Stimulated activated naive CD8-positive, alpha-beta T cell treated with anti-CD3 and anti-CD28 coated beads, Interleukin-15, amount 100 ng/mL, for 72 hours (primary cell): Measurements from ENCODE around the gene DRICH1.
A peak's percentile ranks its signal among the peaks of the same experiment; 100 is the strongest.
"Not testable (repeated sequence)": the region's sequence is repeated elsewhere in the genome, so short reads cannot be mapped to it uniquely, and the experiment has no call there.

Experiments
- ATAC-seq: fragments of 150-1000 bp; cut with Tn5 transposase; 2 replicates; pipeline ENCODE4 v1.10.0; 2021; ENCODE audit warnings: mild to moderate bottlenecking, moderate library complexity
- DNase-seq, 2 donors: peaks; one replicate each; pipeline ENCODE4 v3.0.0; 2021 to 2022
- H3K27ac Mint-ChIP-seq, 2 donors: one replicate each; pipeline ENCODE4 v1.8.0; 2022; ENCODE audit warnings: mild to moderate bottlenecking in 2 of 2, mixed read lengths in 2 of 2, moderate library complexity in 2 of 2
- H3K27me3 Mint-ChIP-seq: one replicate; pipeline ENCODE4 v1.8.0; 2022; ENCODE audit warnings: mixed read lengths
- H3K4me1 Mint-ChIP-seq: one replicate; pipeline ENCODE4 v1.8.0; 2022; ENCODE audit warnings: mild to moderate bottlenecking, mixed read lengths
- H3K4me3 Mint-ChIP-seq, 2 donors: one replicate each; pipeline ENCODE4 v1.8.0; 2022; ENCODE audit warnings: mild to moderate bottlenecking in 2 of 2, mixed read lengths in 2 of 2, moderate library complexity in 1 of 2
- H3K9me3 Mint-ChIP-seq, 2 donors: one replicate each; pipeline ENCODE4 v1.8.0; 2022; ENCODE audit warnings: mixed read lengths in 2 of 2

DRICH1 gene

GRCh38 chr22:23566705-23567475 lies 65.2 kb downstream of the DRICH1 start:
- Mint-ChIP-seq H3K9me3 (no peaks in the 10 kb centered on the region), H3K4me3 (peak overlapping the region; percentile 66 to 73), H3K4me1 (peaks cover 10% of the 10 kb centered on the region), H3K27ac (no peak overlapping the region), H3K27me3 (peaks cover 52% of the 10 kb centered on the region)
- no peak for ATAC-seq
- no peak for DNase-seq

- Mint-ChIP-seq H3K9me3 (no peaks in the 10 kb centered on the region), H3K4me3 (peak overlapping the region; percentile 76 to 81), H3K27me3 (peaks cover 52% of the 10 kb centered on the region), H3K4me1 (peaks cover 10% of the 10 kb centered on the region), H3K27ac (peak overlapping the region in 1 of 2 donors; percentile 77)
- DNase-seq (no peak), ATAC-seq (peak; percentile 38)
Measured at GRCh38 chr22:23565915-23566704, 66.0 kb downstream of the DRICH1 start.

DNA sequence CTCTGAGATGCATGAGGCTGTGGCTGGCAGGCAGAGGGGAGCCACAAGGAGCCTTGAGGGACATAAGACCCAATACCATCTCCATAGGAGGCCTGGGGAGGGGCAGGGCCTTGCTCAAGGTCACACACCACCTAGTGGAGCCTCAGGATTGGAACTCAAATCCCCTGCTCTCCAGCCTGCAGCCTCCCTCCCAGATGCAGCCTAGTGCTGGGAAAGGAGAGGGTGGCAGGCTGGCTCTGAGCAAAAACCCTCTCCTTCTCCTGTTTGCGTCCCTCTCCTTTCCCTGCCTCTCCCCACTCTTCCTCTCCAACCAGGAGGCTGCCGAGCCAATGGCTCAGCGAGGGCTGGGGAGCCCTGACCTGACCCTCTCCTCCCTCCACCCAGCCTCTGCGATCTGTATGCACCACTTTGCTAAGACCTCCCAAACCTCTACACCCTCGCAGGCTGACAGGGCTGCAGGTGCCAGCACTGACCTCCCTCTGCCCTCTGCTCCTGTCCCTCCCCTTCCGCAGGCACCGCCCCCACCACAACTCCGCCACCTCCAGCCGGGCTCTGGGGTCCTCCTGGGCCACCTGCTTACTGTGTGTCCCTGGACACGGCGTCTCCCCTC lies 66.7 kb downstream of the DRICH1 start:
- H3K9me3 Mint-ChIP-seq, result no peaks in the 10 kb centered on the region
- peaks cover 10% of the 10 kb centered on the region for H3K4me1 Mint-ChIP-seq
- ATAC-seq (peak; percentile 63), DNase-seq (no peak)
- H3K27me3 Mint-ChIP-seq, result peaks cover 52% of the 10 kb centered on the region
- H3K27ac Mint-ChIP-seq, result no peak overlapping the region
- H3K4me3 Mint-ChIP-seq, result peak overlapping the region; percentile 76 to 81

- Mint-ChIP-seq H3K9me3 (no peaks in the 10 kb centered on the region), H3K4me1 (peaks cover 10% of the 10 kb centered on the region), H3K27me3 (peaks cover 52% of the 10 kb centered on the region), H3K4me3 (no peak overlapping the region), H3K27ac (no peak overlapping the region)
- ATAC-seq, result no peak
- no peak for DNase-seq
Measured at GRCh38 chr22:23564276-23564675, 67.8 kb downstream of the DRICH1 start.

DNA sequence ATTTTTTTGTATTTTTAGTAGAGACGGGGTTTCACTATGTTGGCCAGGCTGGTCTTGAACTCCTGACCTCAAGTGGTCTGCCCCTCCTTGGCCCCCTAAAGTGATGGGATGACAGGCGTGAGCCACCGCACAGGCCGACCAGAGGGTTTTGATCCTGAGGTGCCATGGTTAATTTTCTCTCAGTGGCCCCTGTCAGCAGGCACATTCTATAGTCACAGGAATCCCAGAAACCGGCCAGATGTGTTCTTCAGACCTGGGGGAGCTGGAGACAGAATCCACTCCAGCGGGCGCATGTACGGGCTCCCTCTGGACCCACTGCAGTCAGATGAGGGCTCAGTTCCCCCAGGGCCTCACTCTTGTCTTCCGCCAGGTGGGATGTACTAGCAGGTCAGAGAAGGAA lies 69.0 kb downstream of the DRICH1 start:
- H3K27ac Mint-ChIP-seq, result no peak overlapping the region
- ATAC-seq, result no peak
- H3K27me3 Mint-ChIP-seq, result peaks cover 58% of the 10 kb centered on the region
- H3K4me3 Mint-ChIP-seq, result no peak overlapping the region
- DNase-seq, result no peak
- peaks cover 10% of the 10 kb centered on the region for H3K4me1 Mint-ChIP-seq
- no peaks in the 10 kb centered on the region for H3K9me3 Mint-ChIP-seq

DNA sequence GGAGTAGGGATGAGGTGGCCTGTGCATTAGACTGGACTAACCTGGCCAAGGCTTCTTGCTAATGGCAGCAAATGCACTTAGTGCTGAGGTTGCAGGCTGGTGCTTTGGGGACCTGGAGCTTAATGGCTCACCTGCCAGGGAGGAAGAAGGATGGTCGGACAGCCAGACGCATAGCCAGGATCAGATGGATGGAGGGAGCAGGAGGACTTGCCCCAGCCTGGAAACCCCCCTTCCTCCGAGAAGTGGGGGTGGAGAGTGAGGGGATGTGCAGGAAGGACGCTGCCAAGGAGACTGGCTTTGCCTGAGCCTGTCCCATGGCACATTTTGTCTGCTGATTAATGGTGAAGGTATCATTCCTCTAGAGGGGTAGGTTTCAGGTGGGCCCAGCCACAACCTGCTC lies 69.9 kb downstream of the DRICH1 start:
- ATAC-seq (no peak), DNase-seq (no peak)
- Mint-ChIP-seq H3K4me1 (peaks cover 10% of the 10 kb centered on the region), H3K27me3 (peaks cover 51% of the 10 kb centered on the region), H3K27ac (no peak overlapping the region), H3K9me3 (no peaks in the 10 kb centered on the region), H3K4me3 (no peak overlapping the region)

DNA sequence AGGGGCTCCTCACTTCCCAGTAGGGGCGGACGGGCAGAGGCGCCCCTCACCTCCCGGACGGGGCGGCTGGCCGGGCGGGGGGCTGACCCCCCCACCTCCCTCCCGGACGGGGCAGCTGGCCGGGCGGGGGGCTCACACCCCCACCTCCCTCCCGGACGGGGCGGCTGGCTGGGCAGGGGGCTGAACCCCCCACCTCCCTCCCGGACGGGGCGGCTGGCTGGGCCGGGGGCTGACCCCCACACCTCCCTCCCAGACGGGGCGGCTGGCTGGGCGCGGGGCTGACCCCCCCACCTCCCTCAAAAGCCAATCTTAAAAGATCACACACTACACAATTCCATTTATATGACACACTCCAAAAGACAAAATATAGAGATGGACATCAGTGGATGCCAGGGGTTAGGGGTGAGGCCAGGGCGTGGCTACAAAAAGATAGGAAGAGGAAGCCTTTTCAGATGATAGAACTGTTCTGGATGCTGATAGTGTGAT lies 71.1 kb downstream of the DRICH1 start:
- ATAC-seq, H3K27ac Mint-ChIP-seq, H3K4me3 Mint-ChIP-seq, DNase-seq, H3K4me1 Mint-ChIP-seq, H3K9me3 Mint-ChIP-seq: not testable (repeated sequence)
- H3K27me3 Mint-ChIP-seq, result peaks cover 40% of the 10 kb centered on the region

DNA sequence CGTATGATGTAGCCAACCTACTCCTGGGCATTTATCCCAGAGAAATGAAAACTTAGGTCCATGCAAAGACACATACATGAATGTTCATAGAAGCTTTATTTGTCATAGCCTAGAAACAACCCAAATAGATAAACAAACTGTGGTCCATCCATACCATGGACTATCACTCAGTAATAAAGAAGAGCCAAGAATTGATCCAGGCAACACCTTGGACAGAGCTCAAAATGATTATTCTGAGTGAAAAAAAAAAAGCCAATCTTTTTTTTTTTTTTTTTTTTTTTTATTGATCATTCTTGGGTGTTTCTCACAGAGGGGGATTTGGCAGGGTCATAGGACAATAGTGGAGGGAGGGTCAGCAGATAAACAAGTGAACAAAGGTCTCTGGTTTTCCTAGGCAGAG lies 71.9 kb downstream of the DRICH1 start:
- not testable (repeated sequence) for H3K4me3 Mint-ChIP-seq, H3K27ac Mint-ChIP-seq, H3K9me3 Mint-ChIP-seq, ATAC-seq, H3K4me1 Mint-ChIP-seq, DNase-seq
- H3K27me3 Mint-ChIP-seq, result peaks cover 31% of the 10 kb centered on the region
